Effector memory CD8-positive, alpha-beta T cell (primary cell): ENCODE results near the gene DMRT2.

Source experiments
- ATAC-seq: fragments of 150-1000 bp; cut with Tn5 transposase; replicated peaks from 2 replicates; pipeline ENCODE4 v1.10.0; 2021; ENCODE audit warnings: mild to moderate bottlenecking, moderate library complexity
- DNase-seq, 3 experiments: peaks; one replicate each; pipeline ENCODE4 v3.0.0; 2021
- H3K27ac Mint-ChIP-seq, 2 donors: one replicate each; pipeline ENCODE4 v1.8.0; 2022; ENCODE audit warnings: mild to moderate bottlenecking in 2 of 2, mixed read lengths in 2 of 2, moderate library complexity in 2 of 2
- H3K27me3 Mint-ChIP-seq, 2 donors: one replicate each; pipeline ENCODE4 v1.8.0; 2022; ENCODE audit warnings: mixed read lengths in 2 of 2
- H3K36me3 Mint-ChIP-seq: one replicate; pipeline ENCODE4 v1.8.0; 2022; ENCODE audit warnings: mild to moderate bottlenecking, moderate library complexity, mixed read lengths; ENCODE audit not compliant: insufficient read depth
- H3K4me1 Mint-ChIP-seq, 2 donors: one replicate each; pipeline ENCODE4 v1.8.0; 2022; ENCODE audit warnings: low read depth in 2 of 2, mixed read lengths in 2 of 2
- H3K4me3 Mint-ChIP-seq, 2 donors: one replicate each; pipeline ENCODE4 v1.8.0; 2022; ENCODE audit warnings: mild to moderate bottlenecking in 2 of 2, mixed read lengths in 2 of 2, moderate library complexity in 2 of 2
- H3K9me3 Mint-ChIP-seq, 2 donors: one replicate each; pipeline ENCODE4 v1.8.0; 2022; ENCODE audit warnings: mixed read lengths in 2 of 2

Gene DMRT2

DNA sequence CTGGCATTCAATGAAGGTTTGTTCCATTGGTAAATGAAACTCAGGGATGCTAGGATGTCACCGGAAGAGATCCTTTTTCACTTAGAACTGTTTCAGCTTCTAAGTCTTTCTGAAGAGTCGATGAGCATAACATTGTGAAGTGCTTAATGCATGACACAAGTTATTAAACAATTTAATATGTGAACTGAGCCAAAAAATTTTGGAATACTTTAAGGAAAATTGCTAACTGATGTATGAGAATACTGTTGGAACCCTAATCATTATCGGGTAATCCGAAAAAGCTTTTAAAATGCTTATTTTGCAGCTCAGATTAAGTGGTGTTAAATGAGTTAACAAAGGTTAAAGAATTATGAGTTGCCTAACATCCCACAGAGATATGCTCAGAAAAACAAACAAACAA, 34.9 kb downstream of the DMRT2 start:
- Mint-ChIP-seq H3K4me3 (no peak overlapping the region), H3K4me1 (peaks cover 0 to 4% of the 10 kb centered on the region in 2 donors), H3K27ac (no peak overlapping the region), H3K27me3 (peaks cover 8 to 12% of the 10 kb centered on the region in 2 donors), H3K9me3 (no peaks in the 10 kb centered on the region), H3K36me3 (no peaks in the 10 kb centered on the region)
- ATAC-seq (no peak), DNase-seq (no peak)

DNA sequence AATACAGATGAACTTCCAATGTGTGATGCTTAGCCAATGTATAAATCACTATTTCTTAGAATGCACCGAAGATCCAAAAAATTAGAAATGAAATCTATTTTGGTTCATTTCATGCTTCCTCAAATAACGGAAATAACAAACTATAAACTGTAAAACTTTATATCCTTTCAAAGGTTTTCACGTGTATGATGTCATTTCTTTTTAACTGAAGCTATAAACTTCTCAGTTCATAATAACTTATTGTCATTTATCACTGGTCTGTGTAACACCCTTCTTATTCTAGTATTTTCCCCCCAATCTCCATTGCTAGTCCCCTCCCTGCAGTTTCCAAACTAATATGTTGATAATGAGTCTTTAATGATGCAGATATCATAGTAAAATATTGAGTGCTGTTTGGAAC, 36.4 kb downstream of the DMRT2 start:
- Mint-ChIP-seq H3K4me3 (no peak overlapping the region), H3K4me1 (peaks cover 0 to 4% of the 10 kb centered on the region in 2 donors), H3K9me3 (no peaks in the 10 kb centered on the region), H3K27ac (no peak overlapping the region), H3K36me3 (no peaks in the 10 kb centered on the region), H3K27me3 (peaks cover 3 to 8% of the 10 kb centered on the region in 2 donors)
- no peak for DNase-seq
- ATAC-seq: no peak

DNA sequence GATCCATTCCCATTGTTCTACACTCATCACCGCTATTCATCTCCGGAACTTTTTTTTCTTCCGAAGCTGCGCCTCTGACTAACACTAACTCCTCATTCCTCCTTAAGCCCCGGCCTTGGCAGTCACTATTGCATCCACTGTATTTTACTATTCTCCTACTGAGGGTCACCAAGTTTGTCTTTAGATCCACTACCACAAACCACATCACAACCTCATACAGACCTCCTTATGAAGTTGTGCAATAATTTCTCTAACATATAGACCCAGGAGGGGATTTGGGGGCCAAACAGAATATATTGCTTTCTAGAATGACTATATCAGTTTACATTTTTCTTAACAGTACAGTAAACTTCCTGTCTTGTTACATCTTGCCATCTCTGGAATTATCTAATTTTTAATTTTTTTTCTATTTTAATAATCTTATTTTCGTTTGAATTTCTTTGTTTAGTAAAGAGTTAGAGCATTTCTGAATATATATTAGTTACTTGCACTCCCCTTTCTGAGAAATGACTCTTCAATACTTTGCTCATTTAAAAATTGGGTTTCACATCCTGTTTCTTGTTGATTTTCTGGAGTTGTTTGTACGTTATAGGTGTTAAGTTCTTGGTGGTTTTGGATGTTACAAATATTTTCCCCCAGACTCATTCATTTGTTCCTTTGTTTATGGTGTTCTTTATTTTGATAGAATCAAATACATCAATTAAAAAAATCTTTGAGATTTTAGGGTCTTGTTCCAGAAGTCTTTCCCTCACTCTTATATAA, 37.1 kb downstream of the DMRT2 start:
- DNase-seq: no peak
- Mint-ChIP-seq H3K4me1 (peaks cover 0 to 4% of the 10 kb centered on the region in 2 donors), H3K27ac (no peak overlapping the region), H3K4me3 (no peak overlapping the region), H3K27me3 (peaks cover 0 to 7% of the 10 kb centered on the region in 2 donors), H3K9me3 (no peaks in the 10 kb centered on the region), H3K36me3 (no peaks in the 10 kb centered on the region)
- ATAC-seq: no peak

DNA sequence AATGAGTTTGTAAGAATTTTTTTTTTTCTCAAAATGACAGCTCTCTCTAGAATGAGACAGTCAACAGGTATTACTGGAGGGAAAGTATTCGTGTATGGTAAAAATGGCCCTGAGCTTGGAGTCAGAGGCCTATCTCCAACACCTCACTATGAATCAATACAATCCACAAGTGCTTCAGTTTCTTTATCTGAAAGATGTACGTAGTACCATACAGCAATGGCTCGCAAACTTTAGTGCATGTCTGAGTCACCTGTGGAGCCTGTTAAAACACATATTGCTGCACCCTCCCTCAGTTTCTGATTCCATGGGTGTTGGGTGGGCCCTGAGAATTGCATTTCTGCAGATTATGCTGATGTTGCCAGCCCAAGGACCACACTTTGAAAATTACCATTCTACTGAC, 44.6 kb downstream of the DMRT2 start:
- ATAC-seq (no peak), DNase-seq (no peak)
- Mint-ChIP-seq H3K9me3 (peaks cover 0 to 7% of the 10 kb centered on the region in 2 donors), H3K27me3 (peaks cover 21 to 36% of the 10 kb centered on the region in 2 donors), H3K36me3 (peaks cover 3% of the 10 kb centered on the region), H3K4me3 (no peak overlapping the region), H3K4me1 (no peaks in the 10 kb centered on the region), H3K27ac (no peak overlapping the region)

DNA sequence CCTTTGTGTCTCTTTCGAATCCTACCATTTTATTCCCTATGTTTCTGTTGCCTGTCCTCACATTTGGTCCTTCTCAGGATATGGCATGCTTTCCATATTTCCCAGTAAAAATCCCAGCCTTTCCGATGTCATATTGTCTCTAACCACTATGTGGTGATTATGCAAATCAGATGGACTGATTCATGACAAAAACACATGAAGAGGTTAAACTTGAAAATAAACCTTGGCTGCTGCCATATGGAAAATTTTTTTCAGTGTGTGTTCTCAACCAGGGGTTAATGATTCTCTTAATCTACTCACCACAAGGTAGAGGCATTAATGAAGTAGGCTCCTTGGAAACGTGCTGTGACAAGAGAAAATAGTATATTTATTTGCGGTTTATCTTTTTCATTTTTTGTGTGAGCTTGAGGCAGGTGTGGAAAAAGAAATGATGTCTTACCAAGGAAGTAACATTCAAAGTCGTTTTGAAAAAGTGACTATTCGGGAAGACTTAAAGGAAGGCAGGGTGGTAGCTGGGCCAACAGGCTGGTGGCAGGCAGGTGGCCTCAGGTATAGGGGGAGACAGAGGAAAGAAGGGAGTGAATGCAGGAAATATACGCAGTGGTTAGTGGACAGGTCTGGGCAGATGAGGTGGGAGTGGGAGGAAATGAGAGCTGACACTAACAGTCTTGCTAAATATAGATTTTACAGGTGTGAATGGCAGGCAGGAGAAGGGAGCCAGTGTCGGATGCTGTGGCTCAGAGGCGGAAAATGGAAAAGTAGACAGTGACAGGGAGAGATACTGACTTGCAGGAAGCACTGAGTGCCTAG, 46.2 kb downstream of the DMRT2 start:
- Mint-ChIP-seq H3K27ac (no peak overlapping the region), H3K9me3 (peaks cover 0 to 7% of the 10 kb centered on the region in 2 donors), H3K4me1 (peaks cover 0 to 2% of the 10 kb centered on the region in 2 donors), H3K4me3 (no peak overlapping the region), H3K27me3 (peaks cover 27 to 50% of the 10 kb centered on the region in 2 donors), H3K36me3 (peaks cover 3% of the 10 kb centered on the region)
- no peak for ATAC-seq
- no peak for DNase-seq

DNA sequence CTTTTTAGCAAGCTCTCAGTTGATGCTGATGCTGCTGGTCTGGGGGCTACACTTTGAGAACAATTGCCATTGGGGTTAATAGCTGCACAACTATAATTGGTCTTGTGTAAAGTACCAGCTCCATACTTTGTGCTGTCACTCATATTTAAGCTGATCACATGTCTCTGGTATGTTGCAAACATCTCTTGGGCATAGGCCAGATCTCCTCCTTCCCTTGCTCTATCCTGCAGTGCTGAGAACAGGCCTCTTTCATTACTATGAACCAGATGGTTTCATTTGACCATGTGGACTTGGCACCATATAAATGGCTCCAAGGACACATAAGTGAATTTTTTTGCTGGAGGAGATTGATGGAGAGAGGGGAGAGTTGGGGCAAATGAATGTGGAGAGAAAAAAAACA, 48.4 kb downstream of the DMRT2 start:
- ATAC-seq: no peak
- Mint-ChIP-seq H3K9me3 (peaks cover 0 to 7% of the 10 kb centered on the region in 2 donors), H3K36me3 (no peaks in the 10 kb centered on the region), H3K27ac (no peak overlapping the region), H3K4me3 (no peak overlapping the region), H3K27me3 (peaks cover 31 to 62% of the 10 kb centered on the region in 2 donors), H3K4me1 (peaks cover 0 to 2% of the 10 kb centered on the region in 2 donors)
- no peak for DNase-seq

DNA sequence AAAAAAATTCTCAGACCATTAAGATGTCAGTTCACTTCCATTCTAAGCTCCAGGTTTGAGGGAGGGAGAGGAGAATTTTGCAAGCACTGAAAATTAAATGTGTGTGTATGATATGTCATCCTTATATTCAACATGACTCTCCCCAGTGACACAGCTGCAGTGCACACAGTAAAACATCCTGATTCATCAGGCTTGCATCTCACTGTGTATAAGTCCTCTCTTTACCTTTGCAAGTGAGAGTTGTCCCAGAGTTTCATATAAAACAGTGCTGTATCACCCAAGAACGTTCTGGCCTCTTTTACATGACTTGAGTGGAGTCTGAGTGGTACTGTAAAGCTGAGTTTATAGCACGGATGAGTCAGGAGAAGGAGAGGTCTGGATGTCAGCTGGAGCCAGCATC, 50.0 kb downstream of the DMRT2 start:
- Mint-ChIP-seq H3K9me3 (peaks cover 0 to 7% of the 10 kb centered on the region in 2 donors), H3K4me3 (no peak overlapping the region), H3K36me3 (no peaks in the 10 kb centered on the region), H3K4me1 (peaks cover 0 to 2% of the 10 kb centered on the region in 2 donors), H3K27ac (no peak overlapping the region), H3K27me3 (peaks cover 31 to 62% of the 10 kb centered on the region in 2 donors)
- ATAC-seq (no peak), DNase-seq (no peak)

DNA sequence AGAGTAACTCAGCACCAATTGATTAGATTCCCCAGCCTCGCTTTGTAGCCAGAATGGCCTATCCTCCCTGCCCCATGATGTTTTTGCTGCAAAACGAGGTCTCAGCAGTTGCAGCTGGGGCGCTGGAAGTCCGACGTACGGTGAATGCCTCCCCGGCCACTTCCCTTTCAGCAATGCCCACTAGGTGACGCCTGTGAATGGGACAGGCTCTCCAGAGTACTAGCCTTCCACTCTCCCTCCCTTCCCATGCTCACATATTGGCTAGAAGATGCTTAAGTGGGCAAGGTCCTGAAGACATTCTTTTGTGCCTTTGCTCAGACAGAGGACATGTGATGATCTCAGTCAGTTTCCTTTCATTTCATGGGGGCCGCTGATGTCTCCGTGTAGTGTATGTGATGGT, 50.8 kb downstream of the DMRT2 start:
- Mint-ChIP-seq H3K27ac (no peak overlapping the region), H3K36me3 (no peaks in the 10 kb centered on the region)

DNA sequence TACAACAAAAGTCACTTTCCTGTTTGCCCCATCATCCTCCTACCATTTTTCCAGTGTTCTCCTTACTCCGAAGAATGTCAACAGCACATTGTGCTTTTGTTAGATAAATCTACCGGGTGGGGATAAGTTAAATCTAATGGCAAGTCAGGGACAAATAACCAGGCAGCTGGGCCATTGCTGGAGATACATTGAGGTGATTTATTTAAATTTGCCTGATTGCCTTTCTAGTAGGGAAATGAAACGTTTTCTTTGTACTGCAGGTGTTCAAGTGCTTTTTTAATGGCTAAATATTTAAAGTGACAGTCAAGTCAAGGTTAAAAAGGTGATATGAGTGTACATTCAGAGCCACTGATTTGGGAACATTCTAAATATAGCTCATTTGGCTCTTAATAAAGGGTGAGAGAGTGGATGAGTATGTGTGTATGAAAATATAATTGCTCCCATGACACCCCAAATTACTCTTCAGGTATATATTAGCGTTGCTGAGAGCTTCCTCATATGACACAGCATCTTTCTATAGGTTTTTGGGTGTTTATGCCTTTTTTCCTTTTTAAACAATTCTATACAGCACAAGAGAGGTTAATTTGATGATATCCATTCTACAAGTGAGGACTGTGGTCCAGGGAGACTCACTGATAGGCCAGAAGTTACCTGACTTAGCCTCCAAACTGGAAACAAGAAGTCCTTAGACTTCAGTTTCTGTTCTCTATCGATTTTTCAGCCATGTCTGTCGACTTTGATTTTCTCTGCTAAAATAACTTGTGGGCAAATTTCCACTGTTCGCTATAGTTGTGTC, 51.9 kb downstream of the DMRT2 start:
- Mint-ChIP-seq H3K27ac (no peak overlapping the region), H3K36me3 (no peaks in the 10 kb centered on the region), H3K9me3 (no peaks in the 10 kb centered on the region), H3K27me3 (peaks cover 21 to 45% of the 10 kb centered on the region in 2 donors), H3K4me3 (no peak overlapping the region), H3K4me1 (peaks cover 0 to 2% of the 10 kb centered on the region in 2 donors)
- DNase-seq (no peak), ATAC-seq (no peak)

More for the DNA sequence above, 50.8 kb downstream of the DMRT2 start:
- H3K27me3 Mint-ChIP-seq: peaks cover 29 to 56% of the 10 kb centered on the region in 2 donors
- no peak overlapping the region for H3K4me3 Mint-ChIP-seq
- peaks cover 0 to 7% of the 10 kb centered on the region in 2 donors for H3K9me3 Mint-ChIP-seq
- ATAC-seq: no peak
- peaks cover 0 to 2% of the 10 kb centered on the region in 2 donors for H3K4me1 Mint-ChIP-seq
- DNase-seq: no peak

DNA sequence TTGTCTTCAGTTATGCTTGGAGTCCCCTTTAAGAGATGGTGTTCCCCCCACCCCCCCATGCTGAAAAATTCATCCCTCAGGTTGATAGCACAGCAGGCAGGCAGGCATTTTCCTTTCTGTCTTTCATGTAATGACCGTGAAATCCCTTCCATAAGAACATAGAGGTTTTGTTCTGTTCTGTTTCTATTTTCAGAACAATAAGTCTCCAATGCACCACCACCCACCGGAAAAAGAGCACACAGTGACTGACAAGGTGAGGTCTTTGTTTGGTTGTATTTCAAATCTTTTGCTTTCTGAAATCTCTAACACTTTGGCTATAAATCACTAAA, 52.4 kb downstream of the DMRT2 start:
- no peak overlapping the region for H3K27ac Mint-ChIP-seq
- no peaks in the 10 kb centered on the region for H3K36me3 Mint-ChIP-seq
- H3K27me3 Mint-ChIP-seq: peaks cover 21 to 40% of the 10 kb centered on the region in 2 donors
- H3K4me3 Mint-ChIP-seq: no peak overlapping the region
- DNase-seq (no peak), ATAC-seq (no peak)
- peaks cover 0 to 4% of the 10 kb centered on the region in 2 donors for H3K9me3 Mint-ChIP-seq
- peaks cover 0 to 2% of the 10 kb centered on the region in 2 donors for H3K4me1 Mint-ChIP-seq
